ENCODE data around the gene NUDT8.

DNA sequence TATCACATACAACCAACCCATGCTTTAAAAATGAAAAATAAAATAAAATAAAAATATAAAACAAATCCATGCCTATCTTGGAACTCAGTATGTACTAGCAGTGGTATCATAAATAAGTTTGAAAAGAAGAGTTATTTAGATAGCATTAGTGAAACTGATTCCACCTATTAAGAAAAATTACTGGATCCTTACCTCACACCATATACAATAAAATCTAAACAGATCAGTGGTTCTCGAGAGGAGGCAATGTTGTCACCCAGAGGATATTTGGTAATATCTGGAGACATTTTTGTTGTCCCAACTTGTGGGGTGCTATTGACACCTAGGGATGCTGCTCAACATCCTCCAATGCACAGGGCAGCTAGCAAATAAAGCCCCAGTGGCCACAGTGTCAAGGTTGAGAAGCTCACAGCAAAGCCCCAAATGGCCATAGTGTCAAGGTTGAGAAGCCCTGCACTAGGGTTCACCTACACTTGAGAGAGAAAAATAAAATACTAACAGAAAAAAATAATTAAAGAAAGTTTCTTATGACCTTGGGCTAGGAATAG lies 32.9 kb downstream of the NUDT8 start:
- TF ChIP-seq, protein P1, sequence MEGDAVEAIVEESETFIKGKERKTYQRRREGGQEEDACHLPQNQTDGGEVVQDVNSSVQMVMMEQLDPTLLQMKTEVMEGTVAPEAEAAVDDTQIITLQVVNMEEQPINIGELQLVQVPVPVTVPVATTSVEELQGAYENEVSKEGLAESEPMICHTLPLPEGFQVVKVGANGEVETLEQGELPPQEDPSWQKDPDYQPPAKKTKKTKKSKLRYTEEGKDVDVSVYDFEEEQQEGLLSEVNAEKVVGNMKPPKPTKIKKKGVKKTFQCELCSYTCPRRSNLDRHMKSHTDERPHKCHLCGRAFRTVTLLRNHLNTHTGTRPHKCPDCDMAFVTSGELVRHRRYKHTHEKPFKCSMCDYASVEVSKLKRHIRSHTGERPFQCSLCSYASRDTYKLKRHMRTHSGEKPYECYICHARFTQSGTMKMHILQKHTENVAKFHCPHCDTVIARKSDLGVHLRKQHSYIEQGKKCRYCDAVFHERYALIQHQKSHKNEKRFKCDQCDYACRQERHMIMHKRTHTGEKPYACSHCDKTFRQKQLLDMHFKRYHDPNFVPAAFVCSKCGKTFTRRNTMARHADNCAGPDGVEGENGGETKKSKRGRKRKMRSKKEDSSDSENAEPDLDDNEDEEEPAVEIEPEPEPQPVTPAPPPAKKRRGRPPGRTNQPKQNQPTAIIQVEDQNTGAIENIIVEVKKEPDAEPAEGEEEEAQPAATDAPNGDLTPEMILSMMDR (IDR thresholded peaks at IDR 0.05) = no peak
- no peak for TF ChIP-seq POLR2A (IDR thresholded peaks at IDR 0.05)
